HK-2 (cell line): ENCODE data around the gene P3H3.
"Not testable (repeated sequence)": the region's sequence is repeated elsewhere in the genome, so short reads cannot be mapped to it uniquely, and the experiment has no call there.

ENCODE experiments used
- DNase-seq: peaks from one replicate; pipeline ENCODE4 v3.0.0-alpha.2; 2018; ENCODE audit not compliant: unreplicated experiment

Gene P3H3

GRCh38 chr12:6843118-6843902 is 15.1 kb downstream of the P3H3 start:
- DNase-seq = no peak

- no peak for DNase-seq
Observed at GRCh38 chr12:6845395-6845794, 17.2 kb downstream of the P3H3 start.

- no peak for DNase-seq
Observed at GRCh38 chr12:6846316-6846869, 18.2 kb downstream of the P3H3 start.

- DNase-seq = no peak
Observed at GRCh38 chr12:6847676-6848075, 19.5 kb downstream of the P3H3 start.

GRCh38 chr12:6849427-6849826 is 21.2 kb downstream of the P3H3 start:
- no peak for DNase-seq

GRCh38 chr12:6849976-6850560 is 21.9 kb downstream of the P3H3 start:
- DNase-seq = no peak

- DNase-seq = no peak
Observed at GRCh38 chr12:6850796-6851152, 22.6 kb downstream of the P3H3 start.

- peak; percentile 94 for DNase-seq
Observed at GRCh38 chr12:6851153-6851920, 23.1 kb downstream of the P3H3 start, which contains the start of gene CDCA3. Gene CDCA3 (minus strand): TSS chr12:6851286. CDS start chr12:6850952, 334 bp downstream.

- DNase-seq = peak; percentile 98
Observed at GRCh38 chr12:6851921-6852650, 23.9 kb downstream of the P3H3 start, which contains the start of gene USP5. Gene USP5 (plus strand): TSS chr12:6852150. CDS start chr12:6852180, 30 bp downstream.

GRCh38 chr12:6852651-6853354 is 24.6 kb downstream of the P3H3 start:
- DNase-seq = peak; percentile 73

GRCh38 chr12:6853626-6854025 is 25.4 kb downstream of the P3H3 start:
- no peak for DNase-seq

GRCh38 chr12:6854036-6854435 is 25.8 kb downstream of the P3H3 start:
- no peak for DNase-seq

- DNase-seq = no peak
Observed at GRCh38 chr12:6855322-6855721, 27.1 kb downstream of the P3H3 start.

GRCh38 chr12:6858799-6859198 is 30.6 kb downstream of the P3H3 start:
- DNase-seq = no peak

- no peak for DNase-seq
Observed at GRCh38 chr12:6860116-6860515, 31.9 kb downstream of the P3H3 start.

- DNase-seq = no peak
Observed at GRCh38 chr12:6860942-6861341, 32.7 kb downstream of the P3H3 start.

- DNase-seq = no peak
Observed at GRCh38 chr12:6861391-6861790, 33.2 kb downstream of the P3H3 start.

GRCh38 chr12:6863033-6863432 is 34.8 kb downstream of the P3H3 start:
- no peak for DNase-seq

- no peak for DNase-seq
Observed at GRCh38 chr12:6863586-6864321, 35.5 kb downstream of the P3H3 start.

GRCh38 chr12:6865307-6865706 is 37.1 kb downstream of the P3H3 start:
- not testable (repeated sequence) for DNase-seq
